WTC11 (cell line): Measurements from ENCODE around the gene RNF25. TPM values are rescaled to one million over a fixed set of nuclear protein-coding genes. Genes with fewer than 3 reads are reported as not detected.

Experiments used
- ATAC-seq: fragments of 200-7000 bp; cut with Tn5 transposase; 2 replicates; pipeline ENCODE4 v1.10.0; 2021; ENCODE audit warnings: mild to moderate bottlenecking, moderate library complexity
- CTCF ChIA-PET: fragments of 300-600 bp; sonication (Branson Sonifier 250); formaldehyde crosslinking; loops from one replicate; lab custom pipeline; 2021; ENCODE audit warnings: antibody characterized with exemption; lab: Charles Lee
- POLR2A ChIA-PET: fragments of 350-600 bp; sonication (Branson Sonifier 250); formaldehyde crosslinking; loops from one replicate; lab custom pipeline; 2021; ENCODE audit warnings: antibody characterized with exemption; lab: Charles Lee
- DNase-seq: peaks from one replicate; pipeline ENCODE4 v3.0.0; 2021; ENCODE audit warnings: low spot score
- H3K27ac Mint-ChIP-seq: 2 replicates; pipeline ENCODE4 v1.8.0; 2021; ENCODE audit warnings: mixed read lengths
- H3K27me3 Mint-ChIP-seq: 2 replicates; pipeline ENCODE4 v1.8.0; 2021; ENCODE audit warnings: low read depth, mild to moderate bottlenecking, moderate library complexity, mixed read lengths
- H3K36me3 Mint-ChIP-seq: 2 replicates; pipeline ENCODE4 v1.8.0; 2021; ENCODE audit warnings: mixed read lengths
- H3K4me1 Mint-ChIP-seq: 2 replicates; pipeline ENCODE4 v1.8.0; 2022; ENCODE audit warnings: mixed read lengths
- H3K4me3 Mint-ChIP-seq: 2 replicates; pipeline ENCODE4 v1.8.0; 2021; ENCODE audit warnings: mild to moderate bottlenecking, moderate library complexity, mixed read lengths
- H3K9me3 Mint-ChIP-seq: 2 replicates; pipeline ENCODE4 v1.8.0; 2021; ENCODE audit warnings: mixed read lengths
- ATF6 ChIP-seq: sonication (generic); formaldehyde crosslinking; IDR thresholded peaks from 2 replicates; pipeline ENCODE4 v1.8.1; 2023; ENCODE audit warnings: mild to moderate bottlenecking, missing genetic modification reagents
- ESRRA ChIP-seq: sonication (generic); formaldehyde crosslinking; IDR thresholded peaks from 2 replicates; pipeline ENCODE4 v1.8.1; 2022; ENCODE audit warnings: mild to moderate bottlenecking, missing genetic modification reagents, borderline replicate concordance
- FOXP1 ChIP-seq: sonication (generic); formaldehyde crosslinking; IDR thresholded peaks from 2 replicates; pipeline ENCODE4 v1.8.0; 2022; ENCODE audit warnings: missing genetic modification reagents, mild to moderate bottlenecking, moderate library complexity, borderline replicate concordance
- HMGXB4 ChIP-seq: sonication (generic); formaldehyde crosslinking; IDR thresholded peaks from 2 replicates; pipeline ENCODE4 v1.8.1; 2023; ENCODE audit warnings: mild to moderate bottlenecking, moderate library complexity, missing genetic modification reagents
- MAX ChIP-seq: sonication (generic); formaldehyde crosslinking; IDR thresholded peaks from 2 replicates; pipeline ENCODE4 v1.8.0; 2022; ENCODE audit warnings: mild to moderate bottlenecking, missing genetic modification reagents
- OVOL2 ChIP-seq: fragments of 250-450 bp; sonication (Bioruptor Pico); IDR thresholded peaks from 2 replicates; pipeline ENCODE4 v1.9.0; 2021; ENCODE audit warnings: mild to moderate bottlenecking, borderline replicate concordance
- PREB ChIP-seq: sonication (generic); formaldehyde crosslinking; IDR thresholded peaks from 2 replicates; pipeline ENCODE4 v1.8.1; 2022; ENCODE audit warnings: mild to moderate bottlenecking, missing genetic modification reagents, moderate library complexity, borderline replicate concordance
- RORB ChIP-seq: fragments of 250-450 bp; sonication (Bioruptor Pico); IDR thresholded peaks from 2 replicates; pipeline ENCODE4 v1.9.0; 2021; ENCODE audit warnings: mild to moderate bottlenecking
- ZBTB43 ChIP-seq: sonication (generic); formaldehyde crosslinking; IDR thresholded peaks from 2 replicates; pipeline ENCODE4 v1.8.1; 2023; ENCODE audit warnings: mild to moderate bottlenecking, missing genetic modification reagents
- ZNF219 ChIP-seq: sonication (generic); formaldehyde crosslinking; IDR thresholded peaks from 2 replicates; pipeline ENCODE4 v1.8.0; 2023; ENCODE audit warnings: missing genetic modification reagents, mild to moderate bottlenecking, borderline replicate concordance
- ZNF263 ChIP-seq: sonication (generic); formaldehyde crosslinking; IDR thresholded peaks from 2 replicates; pipeline ENCODE4 v1.8.1; 2022; ENCODE audit warnings: low read depth, mild to moderate bottlenecking, moderate library complexity, missing genetic modification reagents
- ZNF317 ChIP-seq: sonication (generic); formaldehyde crosslinking; IDR thresholded peaks from 2 replicates; pipeline ENCODE4 v1.8.1; 2023; ENCODE audit warnings: low read depth, mild to moderate bottlenecking, moderate library complexity, missing genetic modification reagents, borderline replicate concordance
- ZSCAN18 ChIP-seq: fragments of 250-450 bp; sonication (Bioruptor Pico); IDR thresholded peaks from 2 replicates; pipeline ENCODE4 v2.1.2; 2022; ENCODE audit warnings: mild to moderate bottlenecking, moderate library complexity
- total RNA-seq: library from RNA; stranded (reverse); gene quantifications from 3 replicates; pipeline ENCODE4 v1.2.3, GENCODE V29; 2021
- TF ChIP-seq, protein P1 (sequence below): sonication (generic); formaldehyde crosslinking; IDR thresholded peaks from 2 replicates; pipeline ENCODE4 v1.8.0; 2022; ENCODE audit warnings: missing genetic modification reagents
- TF ChIP-seq, protein P2 (sequence below): sonication (generic); formaldehyde crosslinking; IDR thresholded peaks from 2 replicates; pipeline ENCODE4 v1.8.0; 2023; ENCODE audit warnings: missing genetic modification reagents, mild to moderate bottlenecking, borderline replicate concordance

The RNF25 gene
- total RNA-seq, 1 experiment from 2014 or later, result 23.9 TPM

DNA sequence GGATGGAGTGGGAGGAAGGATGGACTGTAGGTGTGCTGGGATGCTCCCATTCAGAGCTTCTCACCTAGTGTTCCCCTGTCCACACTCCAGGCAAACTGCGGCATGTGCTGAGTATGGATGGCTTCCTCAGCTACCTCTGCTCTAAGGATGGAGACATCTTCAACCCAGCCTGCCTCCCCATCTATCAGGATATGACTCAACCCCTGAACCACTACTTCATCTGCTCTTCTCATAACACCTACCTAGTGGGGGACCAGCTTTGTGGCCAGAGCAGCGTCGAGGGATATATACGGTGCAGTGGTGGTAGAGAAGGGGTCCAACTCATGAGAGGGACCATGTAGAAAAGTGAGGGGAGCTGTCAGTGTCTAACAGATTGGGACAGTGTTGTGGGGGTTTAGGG lies 43.9 kb downstream of the RNF25 start:
- peaks cover 3% of the 10 kb centered on the region for H3K4me1 Mint-ChIP-seq
- ATAC-seq (no peak), DNase-seq (no peak)
- H3K9me3 Mint-ChIP-seq, result no peaks in the 10 kb centered on the region
- ChIA-PET CTCF (no interaction called here), POLR2A (no interaction called here)
- H3K27ac Mint-ChIP-seq, result no peak overlapping the region
- H3K4me3 Mint-ChIP-seq, result no peak overlapping the region
- no peaks in the 10 kb centered on the region for H3K27me3 Mint-ChIP-seq
- H3K36me3 Mint-ChIP-seq, result no peaks in the 10 kb centered on the region
- TF ChIP-seq MAX (CRISPR knock-in tag) (no peak), ZNF219 (no peak), HMGXB4 (no peak), OVOL2 (no peak), ATF6 (no peak), ZNF263 (CRISPR knock-in tag) (no peak)
- TF ChIP-seq, protein P1, sequence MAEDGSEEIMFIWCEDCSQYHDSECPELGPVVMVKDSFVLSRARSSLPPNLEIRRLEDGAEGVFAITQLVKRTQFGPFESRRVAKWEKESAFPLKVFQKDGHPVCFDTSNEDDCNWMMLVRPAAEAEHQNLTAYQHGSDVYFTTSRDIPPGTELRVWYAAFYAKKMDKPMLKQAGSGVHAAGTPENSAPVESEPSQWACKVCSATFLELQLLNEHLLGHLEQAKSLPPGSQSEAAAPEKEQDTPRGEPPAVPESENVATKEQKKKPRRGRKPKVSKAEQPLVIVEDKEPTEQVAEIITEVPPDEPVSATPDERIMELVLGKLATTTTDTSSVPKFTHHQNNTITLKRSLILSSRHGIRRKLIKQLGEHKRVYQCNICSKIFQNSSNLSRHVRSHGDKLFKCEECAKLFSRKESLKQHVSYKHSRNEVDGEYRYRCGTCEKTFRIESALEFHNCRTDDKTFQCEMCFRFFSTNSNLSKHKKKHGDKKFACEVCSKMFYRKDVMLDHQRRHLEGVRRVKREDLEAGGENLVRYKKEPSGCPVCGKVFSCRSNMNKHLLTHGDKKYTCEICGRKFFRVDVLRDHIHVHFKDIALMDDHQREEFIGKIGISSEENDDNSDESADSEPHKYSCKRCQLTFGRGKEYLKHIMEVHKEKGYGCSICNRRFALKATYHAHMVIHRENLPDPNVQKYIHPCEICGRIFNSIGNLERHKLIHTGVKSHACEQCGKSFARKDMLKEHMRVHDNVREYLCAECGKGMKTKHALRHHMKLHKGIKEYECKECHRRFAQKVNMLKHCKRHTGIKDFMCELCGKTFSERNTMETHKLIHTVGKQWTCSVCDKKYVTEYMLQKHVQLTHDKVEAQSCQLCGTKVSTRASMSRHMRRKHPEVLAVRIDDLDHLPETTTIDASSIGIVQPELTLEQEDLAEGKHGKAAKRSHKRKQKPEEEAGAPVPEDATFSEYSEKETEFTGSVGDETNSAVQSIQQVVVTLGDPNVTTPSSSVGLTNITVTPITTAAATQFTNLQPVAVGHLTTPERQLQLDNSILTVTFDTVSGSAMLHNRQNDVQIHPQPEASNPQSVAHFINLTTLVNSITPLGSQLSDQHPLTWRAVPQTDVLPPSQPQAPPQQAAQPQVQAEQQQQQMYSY (CRISPR knock-in tag), result no peak

DNA sequence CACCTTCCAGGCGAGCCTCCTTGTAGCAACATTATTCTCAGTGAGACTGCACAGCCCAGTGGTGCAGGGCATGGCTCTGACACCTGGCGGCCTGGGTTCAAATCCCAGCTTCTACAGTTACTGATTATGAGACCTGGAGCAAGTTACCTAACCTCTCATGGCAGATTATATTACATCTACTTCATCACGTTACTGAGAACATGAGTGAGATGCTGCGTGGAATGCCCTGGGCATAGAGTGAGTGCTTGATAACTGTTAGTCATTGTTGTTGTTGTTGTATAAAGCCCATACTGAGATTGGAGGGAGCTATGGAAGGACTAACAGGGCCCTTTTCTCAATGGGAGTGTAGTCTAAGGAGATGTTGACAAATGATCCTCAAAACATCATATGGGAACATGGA lies 45.4 kb downstream of the RNF25 start:
- Mint-ChIP-seq H3K36me3 (no peaks in the 10 kb centered on the region), H3K9me3 (no peaks in the 10 kb centered on the region), H3K27ac (no peak overlapping the region), H3K4me3 (no peak overlapping the region), H3K27me3 (no peaks in the 10 kb centered on the region), H3K4me1 (peaks cover 3% of the 10 kb centered on the region)
- POLR2A ChIA-PET, result interaction anchor here (0.7 kb wide), 1 partner anchor 150 kb away, joined by 3 read pairs; no protein-coding TSS in a partner anchor
- ATAC-seq, result no peak
- no peak for DNase-seq
- CTCF ChIA-PET, result interaction anchor here (1.5 kb wide), 1 partner anchor 19 kb away, joined by 3 read pairs; the partner anchor contains the start of gene PLCD4
- TF ChIP-seq ZSCAN18 (CRISPR knock-in tag) (no peak), ESRRA (no peak), FOXP1 (CRISPR knock-in tag) (no peak), HMGXB4 (no peak), ZNF317 (CRISPR knock-in tag) (no peak), RORB (no peak), PREB (CRISPR knock-in tag) (no peak), ZBTB43 (CRISPR knock-in tag) (no peak)
- TF ChIP-seq, protein P2, sequence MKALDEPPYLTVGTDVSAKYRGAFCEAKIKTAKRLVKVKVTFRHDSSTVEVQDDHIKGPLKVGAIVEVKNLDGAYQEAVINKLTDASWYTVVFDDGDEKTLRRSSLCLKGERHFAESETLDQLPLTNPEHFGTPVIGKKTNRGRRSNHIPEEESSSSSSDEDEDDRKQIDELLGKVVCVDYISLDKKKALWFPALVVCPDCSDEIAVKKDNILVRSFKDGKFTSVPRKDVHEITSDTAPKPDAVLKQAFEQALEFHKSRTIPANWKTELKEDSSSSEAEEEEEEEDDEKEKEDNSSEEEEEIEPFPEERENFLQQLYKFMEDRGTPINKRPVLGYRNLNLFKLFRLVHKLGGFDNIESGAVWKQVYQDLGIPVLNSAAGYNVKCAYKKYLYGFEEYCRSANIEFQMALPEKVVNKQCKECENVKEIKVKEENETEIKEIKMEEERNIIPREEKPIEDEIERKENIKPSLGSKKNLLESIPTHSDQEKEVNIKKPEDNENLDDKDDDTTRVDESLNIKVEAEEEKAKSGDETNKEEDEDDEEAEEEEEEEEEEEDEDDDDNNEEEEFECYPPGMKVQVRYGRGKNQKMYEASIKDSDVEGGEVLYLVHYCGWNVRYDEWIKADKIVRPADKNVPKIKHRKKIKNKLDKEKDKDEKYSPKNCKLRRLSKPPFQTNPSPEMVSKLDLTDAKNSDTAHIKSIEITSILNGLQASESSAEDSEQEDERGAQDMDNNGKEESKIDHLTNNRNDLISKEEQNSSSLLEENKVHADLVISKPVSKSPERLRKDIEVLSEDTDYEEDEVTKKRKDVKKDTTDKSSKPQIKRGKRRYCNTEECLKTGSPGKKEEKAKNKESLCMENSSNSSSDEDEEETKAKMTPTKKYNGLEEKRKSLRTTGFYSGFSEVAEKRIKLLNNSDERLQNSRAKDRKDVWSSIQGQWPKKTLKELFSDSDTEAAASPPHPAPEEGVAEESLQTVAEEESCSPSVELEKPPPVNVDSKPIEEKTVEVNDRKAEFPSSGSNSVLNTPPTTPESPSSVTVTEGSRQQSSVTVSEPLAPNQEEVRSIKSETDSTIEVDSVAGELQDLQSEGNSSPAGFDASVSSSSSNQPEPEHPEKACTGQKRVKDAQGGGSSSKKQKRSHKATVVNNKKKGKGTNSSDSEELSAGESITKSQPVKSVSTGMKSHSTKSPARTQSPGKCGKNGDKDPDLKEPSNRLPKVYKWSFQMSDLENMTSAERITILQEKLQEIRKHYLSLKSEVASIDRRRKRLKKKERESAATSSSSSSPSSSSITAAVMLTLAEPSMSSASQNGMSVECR, result no peak
